Measurements from ENCODE around the gene TRIOBP. TPM values are rescaled to one million over a fixed set of nuclear protein-coding genes. Genes with fewer than 3 reads are reported as not detected.

Gene TRIOBP
- total and polyA plus RNA-seq, 2 of the 13 experiments (the other 11 are each of a cell fraction or from before 2014, with no cell fraction given), result 6.1 to 15.4 TPM

- FAIRE-seq (no peak), ATAC-seq (no peak), DNase-seq (ENCODE audit: low spot score) (no peak)
- no TSS peak for BruUV-seq (replicated peaks)
- 100% methylated on average over 7 of the region's 10 CpGs for WGBS (ENCODE audit: low lambda C conversion rate)
- ChIA-PET CTCF (ENCODE audit: low intra/inter-chr PET ratio, low total read pairs) (no interaction called here), POLR2A (no interaction called here)
- H3K9ac ChIP-seq (ENCODE audit: insufficient read depth, low read depth, low read length), result no peak overlapping the region
- TF ChIP-seq MTF2 (CRISPR knock-in tag; IDR thresholded peaks at IDR 0.05; ENCODE audit: borderline replicate concordance) (no peak), ZNF343 (CRISPR knock-in tag; IDR thresholded peaks at IDR 0.05) (no peak), ZNF10 (CRISPR knock-in tag; IDR thresholded peaks at IDR 0.05; ENCODE audit: borderline replicate concordance, low read depth) (no peak), ZNF563 (CRISPR knock-in tag; IDR thresholded peaks at IDR 0.05) (no peak), NR3C1 (CRISPR knock-in tag; IDR thresholded peaks at IDR 0.05) (no peak), ZNF629 (CRISPR knock-in tag; conservative IDR thresholded peaks at IDR 0.05) (no peak), YEATS2 (CRISPR knock-in tag; IDR thresholded peaks at IDR 0.05; ENCODE audit: borderline replicate concordance) (no peak), ZBTB20 (CRISPR knock-in tag; IDR thresholded peaks at IDR 0.05; ENCODE audit: borderline replicate concordance, low read depth) (no peak), DNMT1 (CRISPR knock-in tag; IDR thresholded peaks at IDR 0.05) (no peak), MAFK (conservative IDR thresholded peaks at IDR 0.05 in 1 of 2, IDR thresholded peaks at IDR 0.05 in 1 of 2; ENCODE audit: low read length in 2 of 2) (no peak), PHF8 (CRISPR knock-in tag; IDR thresholded peaks at IDR 0.05) (no peak), SP2 (CRISPR knock-in tag; IDR thresholded peaks at IDR 0.05) (no peak), ZFP62 (CRISPR knock-in tag; IDR thresholded peaks at IDR 0.05) (no peak), ZNF207 (IDR thresholded peaks at IDR 0.05; ENCODE audit: borderline replicate concordance) (no peak), FOSL2 (CRISPR knock-in tag; IDR thresholded peaks at IDR 0.05) (no peak), ZNF263 (CRISPR knock-in tag; IDR thresholded peaks at IDR 0.05) (no peak)
- TF ChIP-seq, protein P1, sequence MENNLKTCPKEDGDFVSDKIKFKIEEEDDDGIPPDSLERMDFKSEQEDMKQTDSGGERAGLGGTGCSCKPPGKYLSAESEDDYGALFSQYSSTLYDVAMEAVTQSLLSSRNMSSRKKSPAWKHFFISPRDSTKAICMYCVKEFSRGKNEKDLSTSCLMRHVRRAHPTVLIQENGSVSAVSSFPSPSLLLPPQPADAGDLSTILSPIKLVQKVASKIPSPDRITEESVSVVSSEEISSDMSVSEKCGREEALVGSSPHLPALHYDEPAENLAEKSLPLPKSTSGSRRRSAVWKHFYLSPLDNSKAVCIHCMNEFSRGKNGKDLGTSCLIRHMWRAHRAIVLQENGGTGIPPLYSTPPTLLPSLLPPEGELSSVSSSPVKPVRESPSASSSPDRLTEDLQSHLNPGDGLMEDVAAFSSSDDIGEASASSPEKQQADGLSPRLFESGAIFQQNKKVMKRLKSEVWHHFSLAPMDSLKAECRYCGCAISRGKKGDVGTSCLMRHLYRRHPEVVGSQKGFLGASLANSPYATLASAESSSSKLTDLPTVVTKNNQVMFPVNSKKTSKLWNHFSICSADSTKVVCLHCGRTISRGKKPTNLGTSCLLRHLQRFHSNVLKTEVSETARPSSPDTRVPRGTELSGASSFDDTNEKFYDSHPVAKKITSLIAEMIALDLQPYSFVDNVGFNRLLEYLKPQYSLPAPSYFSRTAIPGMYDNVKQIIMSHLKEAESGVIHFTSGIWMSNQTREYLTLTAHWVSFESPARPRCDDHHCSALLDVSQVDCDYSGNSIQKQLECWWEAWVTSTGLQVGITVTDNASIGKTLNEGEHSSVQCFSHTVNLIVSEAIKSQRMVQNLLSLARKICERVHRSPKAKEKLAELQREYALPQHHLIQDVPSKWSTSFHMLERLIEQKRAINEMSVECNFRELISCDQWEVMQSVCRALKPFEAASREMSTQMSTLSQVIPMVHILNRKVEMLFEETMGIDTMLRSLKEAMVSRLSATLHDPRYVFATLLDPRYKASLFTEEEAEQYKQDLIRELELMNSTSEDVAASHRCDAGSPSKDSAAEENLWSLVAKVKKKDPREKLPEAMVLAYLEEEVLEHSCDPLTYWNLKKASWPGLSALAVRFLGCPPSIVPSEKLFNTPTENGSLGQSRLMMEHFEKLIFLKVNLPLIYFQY (CRISPR knock-in tag; IDR thresholded peaks at IDR 0.05; ENCODE audit: borderline replicate concordance), result no peak
- no peaks in the 10 kb centered on the region for H4K20me1 ChIP-seq (ENCODE audit: insufficient read depth, low read length)
- no peak overlapping the region for H3K27ac ChIP-seq (ENCODE audit: extremely low read length, insufficient read depth, low read length)
- no peaks in the 10 kb centered on the region for H3K9me3 ChIP-seq (ENCODE audit: low read length)
- no peak overlapping the region for H3K4me2 ChIP-seq (ENCODE audit: low read depth, low read length)
- no peak overlapping the region for H2AFZ ChIP-seq (ENCODE audit: low read length)
- in situ Hi-C loops (cut with HindIII; ENCODE audit: extremely low pct_ligation_motif_present, low pct_unique_long_range_greater_than_20kb), result no loop called here
- H3K79me2 ChIP-seq (ENCODE audit: insufficient read depth, low read length), result peaks cover under 1% of the 10 kb centered on the region
- peaks cover 43% of the 10 kb centered on the region for H3K4me1 ChIP-seq (ENCODE audit: insufficient read depth, low read length)
- no peaks in the 10 kb centered on the region for H3K27me3 ChIP-seq (ENCODE audit: control insufficient read depth in 1 of 2, insufficient read depth in 2 of 2, low read length in 2 of 2)
- no peak overlapping the region for H3K4me3 ChIP-seq (replicated peaks in 1 of 3; ENCODE audit: insufficient read depth in 1 of 3, low read depth in 2 of 3, low read length in 3 of 3)
- H3K36me3 ChIP-seq (replicated peaks in 1 of 2; ENCODE audit: control insufficient read depth in 1 of 2, insufficient read depth in 2 of 2, low read length in 2 of 2), result peaks cover 2 to 39% of the 10 kb centered on the region in 2 experiments
- intact Hi-C loops (cut with micrococcal nuclease; ENCODE audit: unreplicated experiment), result no loop called here
Measured at GRCh38 chr22:37753746-37754145, 56.9 kb downstream of the TRIOBP start.
